Measurements from ENCODE around the gene DNAH2. TPM values are rescaled to one million over a fixed set of nuclear protein-coding genes. Genes with fewer than 3 reads are reported as not detected.
A peak's percentile ranks its signal among the peaks of the same experiment; 100 is the strongest.

The DNAH2 gene
- polyA plus RNA-seq, 1 of the 3 experiments (the other 2 are of a cell fraction) = 0.13 TPM

DNA sequence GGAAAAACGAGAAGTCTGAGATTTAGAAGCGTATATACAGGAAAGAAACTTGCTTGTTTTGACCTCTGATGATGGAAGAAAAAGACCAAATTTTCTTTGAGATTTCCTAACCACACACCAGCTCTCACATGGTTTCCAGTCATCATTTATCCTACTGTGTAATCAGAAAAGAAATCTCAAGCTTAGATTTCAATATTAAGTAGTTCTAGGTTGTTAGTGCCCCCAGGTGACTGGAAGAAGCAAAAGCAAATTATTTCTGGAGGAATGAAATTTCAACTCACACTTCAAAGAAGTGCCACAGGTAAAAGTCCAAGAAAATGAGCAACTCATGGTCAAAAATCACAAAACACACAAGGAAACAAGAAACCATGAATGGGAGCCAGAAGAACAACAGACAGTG, 64.7 kb downstream of the DNAH2 start (continued):
- TF ChIP-seq, protein P1, sequence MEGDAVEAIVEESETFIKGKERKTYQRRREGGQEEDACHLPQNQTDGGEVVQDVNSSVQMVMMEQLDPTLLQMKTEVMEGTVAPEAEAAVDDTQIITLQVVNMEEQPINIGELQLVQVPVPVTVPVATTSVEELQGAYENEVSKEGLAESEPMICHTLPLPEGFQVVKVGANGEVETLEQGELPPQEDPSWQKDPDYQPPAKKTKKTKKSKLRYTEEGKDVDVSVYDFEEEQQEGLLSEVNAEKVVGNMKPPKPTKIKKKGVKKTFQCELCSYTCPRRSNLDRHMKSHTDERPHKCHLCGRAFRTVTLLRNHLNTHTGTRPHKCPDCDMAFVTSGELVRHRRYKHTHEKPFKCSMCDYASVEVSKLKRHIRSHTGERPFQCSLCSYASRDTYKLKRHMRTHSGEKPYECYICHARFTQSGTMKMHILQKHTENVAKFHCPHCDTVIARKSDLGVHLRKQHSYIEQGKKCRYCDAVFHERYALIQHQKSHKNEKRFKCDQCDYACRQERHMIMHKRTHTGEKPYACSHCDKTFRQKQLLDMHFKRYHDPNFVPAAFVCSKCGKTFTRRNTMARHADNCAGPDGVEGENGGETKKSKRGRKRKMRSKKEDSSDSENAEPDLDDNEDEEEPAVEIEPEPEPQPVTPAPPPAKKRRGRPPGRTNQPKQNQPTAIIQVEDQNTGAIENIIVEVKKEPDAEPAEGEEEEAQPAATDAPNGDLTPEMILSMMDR (IDR thresholded peaks at IDR 0.05) = peak; percentile 54
- no peak for TF ChIP-seq TEAD4 (IDR thresholded peaks at IDR 0.05; ENCODE audit: borderline replicate concordance, insufficient read depth)
- TF ChIP-seq FOXJ3 (CRISPR knock-in tag; IDR thresholded peaks at IDR 0.05) = no peak
- no peak for TF ChIP-seq MEF2A (IDR thresholded peaks at IDR 0.05; ENCODE audit: borderline replicate concordance, low read depth)
- TF ChIP-seq GABPA (IDR thresholded peaks at IDR 0.05; ENCODE audit: low read depth) = no peak
- no peak for TF ChIP-seq EZH2phosphoT487 (IDR thresholded peaks at IDR 0.05; ENCODE audit: borderline replicate concordance, low read depth)

DNA sequence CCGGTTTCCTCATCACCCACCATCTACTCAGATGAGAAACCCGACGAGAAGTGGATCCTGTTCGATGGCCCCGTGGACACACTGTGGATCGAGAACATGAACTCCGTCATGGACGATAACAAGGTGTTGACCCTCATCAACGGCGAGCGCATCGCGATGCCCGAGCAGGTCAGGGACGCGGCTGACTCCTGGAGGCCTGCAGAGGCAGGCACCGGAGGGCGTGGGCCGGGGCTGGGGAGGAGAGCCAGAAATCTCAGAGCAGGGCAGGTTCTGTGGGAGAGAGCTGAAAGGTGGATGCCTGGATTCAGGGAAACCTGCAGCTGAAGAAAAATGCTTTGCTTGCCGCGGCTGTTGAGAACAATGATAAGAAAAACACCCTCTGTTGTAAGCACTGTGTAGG, 69.3 kb downstream of the DNAH2 start:
- no peaks in the 10 kb centered on the region for H3K27me3 ChIP-seq (ENCODE audit: insufficient read depth)
- no peak overlapping the region for H3K27ac ChIP-seq (ENCODE audit: low read depth in 2 of 2, low read length in 1 of 2)
- POLR2A ChIA-PET = no interaction called here
- CTCF ChIA-PET = interaction anchor here (2.1 kb wide), 1 partner anchor 43 kb away, joined by 8 read pairs; no protein-coding TSS in a partner anchor
- H3K79me2 ChIP-seq (ENCODE audit: insufficient read depth) = no peaks in the 10 kb centered on the region
- no peak overlapping the region for H3K9ac ChIP-seq
- no peaks in the 10 kb centered on the region for H3K9me2 ChIP-seq
- no peaks in the 10 kb centered on the region for H3K9me3 ChIP-seq
- H3K4me3 ChIP-seq (ENCODE audit: low read depth in 2 of 2, low read length in 1 of 2) = no peak overlapping the region
- H3K4me2 ChIP-seq = no peak overlapping the region
- no peak for TF ChIP-seq MXI1 (IDR thresholded peaks at IDR 0.05; ENCODE audit: low read depth, low read length)
- no peak for TF ChIP-seq CHD2 (IDR thresholded peaks at IDR 0.05; ENCODE audit: low read length, partially characterized antibody)
- TF ChIP-seq ELF1 (IDR thresholded peaks at IDR 0.05) = no peak
- TF ChIP-seq RCOR1 (IDR thresholded peaks at IDR 0.05; ENCODE audit: low read length) = no peak
- TF ChIP-seq, protein P2, sequence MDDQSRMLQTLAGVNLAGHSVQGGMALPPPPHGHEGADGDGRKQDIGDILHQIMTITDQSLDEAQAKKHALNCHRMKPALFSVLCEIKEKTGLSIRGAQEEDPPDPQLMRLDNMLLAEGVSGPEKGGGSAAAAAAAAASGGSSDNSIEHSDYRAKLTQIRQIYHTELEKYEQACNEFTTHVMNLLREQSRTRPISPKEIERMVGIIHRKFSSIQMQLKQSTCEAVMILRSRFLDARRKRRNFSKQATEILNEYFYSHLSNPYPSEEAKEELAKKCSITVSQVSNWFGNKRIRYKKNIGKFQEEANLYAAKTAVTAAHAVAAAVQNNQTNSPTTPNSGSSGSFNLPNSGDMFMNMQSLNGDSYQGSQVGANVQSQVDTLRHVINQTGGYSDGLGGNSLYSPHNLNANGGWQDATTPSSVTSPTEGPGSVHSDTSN (IDR thresholded peaks at IDR 0.05) = no peak
- TF ChIP-seq EP300 (IDR thresholded peaks at IDR 0.05; ENCODE audit: borderline replicate concordance in 1 of 2, low read depth in 1 of 2, low read length in 1 of 2) = no peak
- TF ChIP-seq YY1 (IDR thresholded peaks at IDR 0.05; ENCODE audit: low read depth) = no peak
- TF ChIP-seq MEF2A (IDR thresholded peaks at IDR 0.05; ENCODE audit: borderline replicate concordance, low read depth) = no peak
- TF ChIP-seq FOSL2 (IDR thresholded peaks at IDR 0.05; ENCODE audit: borderline replicate concordance, low read depth) = no peak
- no peak for TF ChIP-seq RAD21 (IDR thresholded peaks at IDR 0.05; ENCODE audit: low read length)
- WGBS (ENCODE audit: low lambda C conversion rate) = 81% methylated on average over 21 of the region's 21 CpGs
- no peaks in the 10 kb centered on the region for H3K4me1 ChIP-seq (ENCODE audit: control insufficient read depth in 1 of 2, insufficient read depth in 2 of 2, low read depth in 1 of 2, low read length in 1 of 2)
- no peaks in the 10 kb centered on the region for H3K36me3 ChIP-seq (replicated peaks in 1 of 2; ENCODE audit: control insufficient read depth in 1 of 2, insufficient read depth in 2 of 2, low read length in 1 of 2)
- H2AFZ ChIP-seq (ENCODE audit: low read depth) = no peak overlapping the region
- no peaks in the 10 kb centered on the region for H3F3A ChIP-seq (replicated peaks; ENCODE audit: insufficient read depth)
- H4K20me1 ChIP-seq (ENCODE audit: insufficient read depth) = no peaks in the 10 kb centered on the region
- no peak for DNase-seq

All from SK-N-SH (cell line).